ENCODE results near the gene KRT84. TPM values are rescaled to one million over a fixed set of nuclear protein-coding genes. Genes with fewer than 3 reads are reported as not detected.

The KRT84 gene
- total RNA-seq, 4 donors from 2014 or later: not detected

- H3K4me3 ChIP-seq: no peak overlapping the region
- DNase-seq (ENCODE audit: extremely low spot score): no peak
- TF ChIP-seq POLR2A (IDR thresholded peaks at IDR 0.05; ENCODE audit: low read depth): no peak
- TF ChIP-seq EP300 (IDR thresholded peaks at IDR 0.05): no peak
- no peak for TF ChIP-seq CTCF (IDR thresholded peaks at IDR 0.05)
- TF ChIP-seq POLR2AphosphoS5 (IDR thresholded peaks at IDR 0.05): no peak
- no peaks in the 10 kb centered on the region for H3K9me3 ChIP-seq
- H3K36me3 ChIP-seq: no peaks in the 10 kb centered on the region
- intact Hi-C loops (cut with DNase I): no loop called here
- 95% methylated on average over 5 of the region's 5 CpGs for WGBS
- peaks cover 2 to 21% (median 16%) of the 10 kb centered on the region in 4 donors for H3K4me1 ChIP-seq
- H3K27me3 ChIP-seq: peaks cover 0 to 4% (median 0%) of the 10 kb centered on the region in 4 donors
- H3K27ac ChIP-seq (replicated peaks in 1 of 4): no peak overlapping the region
Observed at GRCh38 chr12:52425466-52425865, 40.0 kb upstream of the KRT84 start.

GRCh38 chr12:52423661-52424500 lies 38.4 kb upstream of the KRT84 start:
- Histone ChIP-seq H3K4me3 (no peak overlapping the region), H3K4me1 (peaks cover 2 to 21% (median 16%) of the 10 kb centered on the region in 4 donors), H3K27ac (replicated peaks in 1 of 4) (peak overlapping the region; percentile 33 to 71 (median 47)), H3K27me3 (no peaks in the 10 kb centered on the region), H3K36me3 (no peaks in the 10 kb centered on the region), H3K9me3 (no peaks in the 10 kb centered on the region)
- TF ChIP-seq POLR2AphosphoS5 (IDR thresholded peaks at IDR 0.05): no peak
- TF ChIP-seq CTCF (IDR thresholded peaks at IDR 0.05): no peak
- no peak for TF ChIP-seq EP300 (IDR thresholded peaks at IDR 0.05)
- no peak for TF ChIP-seq POLR2A (IDR thresholded peaks at IDR 0.05; ENCODE audit: low read depth)
- DNase-seq (ENCODE audit: extremely low spot score): no peak
- intact Hi-C loops (cut with DNase I): no loop called here
- WGBS: 32% methylated on average over 6 of the region's 11 CpGs

GRCh38 chr12:52423035-52423434 lies 37.6 kb upstream of the KRT84 start:
- Histone ChIP-seq H3K27ac (replicated peaks in 1 of 4) (peak overlapping the region; percentile 33 to 71 (median 47)), H3K27me3 (no peaks in the 10 kb centered on the region), H3K4me1 (peaks cover 2 to 21% (median 16%) of the 10 kb centered on the region in 4 donors), H3K9me3 (no peaks in the 10 kb centered on the region), H3K4me3 (no peak overlapping the region), H3K36me3 (no peaks in the 10 kb centered on the region)
- TF ChIP-seq POLR2AphosphoS5 (IDR thresholded peaks at IDR 0.05): no peak
- TF ChIP-seq CTCF (IDR thresholded peaks at IDR 0.05): no peak
- TF ChIP-seq EP300 (IDR thresholded peaks at IDR 0.05): no peak
- no peak for TF ChIP-seq POLR2A (IDR thresholded peaks at IDR 0.05; ENCODE audit: low read depth)
- no peak for DNase-seq (ENCODE audit: extremely low spot score)
- intact Hi-C loops (cut with DNase I): no loop called here
- WGBS: 66% methylated on average over 6 of the region's 6 CpGs

- H3K27me3 ChIP-seq: no peaks in the 10 kb centered on the region
- DNase-seq (ENCODE audit: extremely low spot score): no peak
- no peaks in the 10 kb centered on the region for H3K36me3 ChIP-seq
- H3K4me3 ChIP-seq: no peak overlapping the region
- TF ChIP-seq POLR2AphosphoS5 (IDR thresholded peaks at IDR 0.05) (no peak), POLR2A (IDR thresholded peaks at IDR 0.05; ENCODE audit: low read depth) (no peak), EP300 (IDR thresholded peaks at IDR 0.05) (no peak), CTCF (IDR thresholded peaks at IDR 0.05) (no peak)
- peaks cover 2 to 36% (median 30%) of the 10 kb centered on the region in 4 donors for H3K4me1 ChIP-seq
- WGBS: 90% methylated on average over 1 of the region's 1 CpG
- intact Hi-C loops (cut with DNase I): no loop called here
- no peaks in the 10 kb centered on the region for H3K9me3 ChIP-seq
- no peak overlapping the region for H3K27ac ChIP-seq (replicated peaks in 1 of 4)
Observed at GRCh38 chr12:52419656-52420055, 34.2 kb upstream of the KRT84 start.
